Activated naive CD4-positive, alpha-beta T cell (primary cell): ENCODE data around the gene TBXAS1.

Experiments
- DNase-seq, 4 experiments: peaks; one replicate each; lab custom pipeline; 2025; lab: John Stamatoyannopoulos, UW

The TBXAS1 gene

GRCh38 chr7:140048138-140048537 is 219.1 kb downstream of the TBXAS1 start:
- DNase-seq: no peak

GRCh38 chr7:140048989-140049338 is 219.9 kb downstream of the TBXAS1 start:
- no peak for DNase-seq

GRCh38 chr7:140049339-140050024 is 220.4 kb downstream of the TBXAS1 start:
- no peak for DNase-seq

- DNase-seq: no peak
Observed at GRCh38 chr7:140050100-140050499, 221.0 kb downstream of the TBXAS1 start.

- no peak for DNase-seq
Observed at GRCh38 chr7:140051820-140052219, 222.8 kb downstream of the TBXAS1 start.

GRCh38 chr7:140053812-140054539 is 224.9 kb downstream of the TBXAS1 start:
- no peak for DNase-seq

GRCh38 chr7:140054751-140055150 is 225.7 kb downstream of the TBXAS1 start:
- no peak for DNase-seq

GRCh38 chr7:140055833-140056232 is 226.8 kb downstream of the TBXAS1 start:
- no peak for DNase-seq

GRCh38 chr7:140056431-140057142 is 227.5 kb downstream of the TBXAS1 start:
- DNase-seq: no peak

- DNase-seq: no peak
Observed at GRCh38 chr7:140057143-140057535, 228.1 kb downstream of the TBXAS1 start.

GRCh38 chr7:140058517-140058916 is 229.5 kb downstream of the TBXAS1 start:
- DNase-seq: no peak

- DNase-seq: peak in 1 of 4 experiments; percentile 17
Observed at GRCh38 chr7:140059273-140060242, 230.5 kb downstream of the TBXAS1 start.

GRCh38 chr7:140060243-140060630 is 231.2 kb downstream of the TBXAS1 start:
- no peak for DNase-seq

- no peak for DNase-seq
Observed at GRCh38 chr7:140060788-140061606, 231.9 kb downstream of the TBXAS1 start.

- DNase-seq: no peak
Observed at GRCh38 chr7:140061607-140061930, 232.5 kb downstream of the TBXAS1 start.

- peak in 1 of 4 experiments; percentile 47 for DNase-seq
Observed at GRCh38 chr7:140062118-140062527, 233.1 kb downstream of the TBXAS1 start.

GRCh38 chr7:140062528-140063299 is 233.7 kb downstream of the TBXAS1 start, which contains the start of gene PARP12:
TSS of gene PARP12 (minus strand) at chr7:140062951. CDS start at chr7:140062847, 104 bp downstream.
- peak; percentile 34 to 84 (median 54) for DNase-seq

- no peak for DNase-seq
Observed at GRCh38 chr7:140067052-140067451, 238.0 kb downstream of the TBXAS1 start.

- DNase-seq: no peak
Observed at GRCh38 chr7:140068033-140068432, 239.0 kb downstream of the TBXAS1 start.

GRCh38 chr7:140069298-140069949 is 240.4 kb downstream of the TBXAS1 start:
- no peak for DNase-seq
